ENCODE data around the gene DGKI. TPM values are rescaled to one million over a fixed set of nuclear protein-coding genes. Genes with fewer than 3 reads are reported as not detected.

The DGKI gene
- total and polyA plus RNA-seq, 4 donors: 0.01 to 0.37 (median 0.31) TPM

DNA sequence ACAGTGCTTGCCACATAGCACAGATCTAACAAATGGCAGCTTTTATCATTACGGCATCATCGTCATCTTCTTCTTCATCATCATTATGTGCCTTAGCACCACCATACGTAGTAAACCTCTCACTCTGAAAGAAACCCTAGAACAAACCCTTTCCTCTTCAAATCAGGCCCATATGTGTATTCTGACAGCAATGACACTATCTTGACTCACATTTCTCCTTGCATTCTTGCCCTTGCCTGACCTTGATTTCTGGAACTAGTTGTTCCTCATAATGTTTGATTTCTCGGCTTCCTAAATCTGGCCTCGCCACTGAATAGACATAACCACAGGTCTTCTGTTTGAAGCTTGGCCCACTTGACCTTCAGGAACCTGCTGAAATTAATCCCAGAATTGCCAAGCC lies 115.3 kb downstream of the DGKI start:
- TF ChIP-seq RAD21 (IDR thresholded peaks at IDR 0.05): no peak
- Histone ChIP-seq H3K4me3 (ENCODE audit: low read depth in 1 of 3, low read length in 3 of 3) (no peak overlapping the region), H3K4me1 (ENCODE audit: control insufficient read depth in 4 of 4, insufficient read depth in 4 of 4, low read length in 3 of 4) (no peaks in the 10 kb centered on the region), H3K9ac (ENCODE audit: low read depth in 1 of 2, low read length in 2 of 2) (no peak overlapping the region), H3K9me3 (ENCODE audit: control insufficient read depth in 4 of 4, low read length in 3 of 4) (no peaks in the 10 kb centered on the region), H3K27me3 (ENCODE audit: control insufficient read depth in 4 of 4, insufficient read depth in 4 of 4, low read length in 3 of 4) (peaks cover 0 to 2% (median 0%) of the 10 kb centered on the region in 4 donors), H3K36me3 (ENCODE audit: control insufficient read depth in 4 of 4, insufficient read depth in 3 of 4, low read depth in 1 of 4, low read length in 3 of 4) (no peaks in the 10 kb centered on the region), H3K27ac (ENCODE audit: low read depth in 1 of 2, low read length in 2 of 2) (no peak overlapping the region)
- no peak for DNase-seq (ENCODE audit: low spot score)
- 83% methylated on average over 5 of the region's 5 CpGs for WGBS

DNA sequence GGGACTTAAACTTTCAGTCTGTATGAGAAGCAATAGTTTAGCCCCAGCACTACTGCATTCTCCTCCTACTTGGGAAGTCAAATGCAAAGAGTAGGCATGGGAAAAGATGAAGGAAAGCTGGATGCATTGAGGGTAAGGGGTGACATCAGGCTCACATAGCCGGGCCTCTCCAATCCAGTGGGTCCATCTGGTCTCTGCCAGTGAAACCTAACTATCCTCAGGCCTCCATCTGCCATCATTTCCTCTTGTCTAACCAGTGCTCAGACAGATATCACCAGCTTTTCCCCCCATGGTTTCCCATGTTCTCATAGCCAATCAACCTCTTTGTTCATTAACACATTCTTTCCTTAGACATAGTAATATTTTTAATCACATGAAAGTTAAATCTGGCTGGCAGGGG lies 118.3 kb downstream of the DGKI start:
- 84% methylated on average over 1 of the region's 1 CpG for WGBS
- DNase-seq (ENCODE audit: low spot score): no peak

DNA sequence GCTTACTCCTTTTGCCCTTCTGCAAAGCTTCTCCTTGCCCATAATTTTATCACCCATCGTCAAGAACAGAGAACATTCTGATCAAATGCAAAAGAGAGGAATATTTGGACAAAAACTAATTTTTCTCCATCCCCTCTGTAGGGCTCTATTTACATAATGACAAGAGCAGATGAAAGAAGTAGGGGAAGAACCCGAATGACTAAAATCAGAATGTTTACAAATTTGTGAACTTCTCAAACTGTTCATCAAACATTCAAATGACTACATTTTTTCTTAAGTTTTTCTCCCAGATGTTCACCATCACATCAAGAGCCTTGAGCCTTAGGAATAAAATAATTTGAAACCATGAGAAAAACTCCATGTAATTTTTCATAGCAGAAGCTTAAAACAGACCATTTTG lies 119.4 kb downstream of the DGKI start:
- Histone ChIP-seq H3K36me3 (ENCODE audit: control insufficient read depth in 4 of 4, insufficient read depth in 3 of 4, low read depth in 1 of 4, low read length in 3 of 4) (no peaks in the 10 kb centered on the region), H3K27ac (ENCODE audit: low read depth in 1 of 2, low read length in 2 of 2) (no peak overlapping the region), H3K27me3 (ENCODE audit: control insufficient read depth in 4 of 4, insufficient read depth in 4 of 4, low read length in 3 of 4) (peaks cover 0 to 2% (median 0%) of the 10 kb centered on the region in 4 donors), H3K9ac (ENCODE audit: low read depth in 1 of 2, low read length in 2 of 2) (no peak overlapping the region), H3K4me1 (ENCODE audit: control insufficient read depth in 4 of 4, insufficient read depth in 4 of 4, low read length in 3 of 4) (no peaks in the 10 kb centered on the region), H3K9me3 (ENCODE audit: control insufficient read depth in 4 of 4, low read length in 3 of 4) (no peaks in the 10 kb centered on the region), H3K4me3 (ENCODE audit: low read depth in 1 of 3, low read length in 3 of 3) (no peak overlapping the region)
- 72% methylated on average over 2 of the region's 2 CpGs for WGBS
- DNase-seq (ENCODE audit: low spot score): no peak
- TF ChIP-seq, protein P1, sequence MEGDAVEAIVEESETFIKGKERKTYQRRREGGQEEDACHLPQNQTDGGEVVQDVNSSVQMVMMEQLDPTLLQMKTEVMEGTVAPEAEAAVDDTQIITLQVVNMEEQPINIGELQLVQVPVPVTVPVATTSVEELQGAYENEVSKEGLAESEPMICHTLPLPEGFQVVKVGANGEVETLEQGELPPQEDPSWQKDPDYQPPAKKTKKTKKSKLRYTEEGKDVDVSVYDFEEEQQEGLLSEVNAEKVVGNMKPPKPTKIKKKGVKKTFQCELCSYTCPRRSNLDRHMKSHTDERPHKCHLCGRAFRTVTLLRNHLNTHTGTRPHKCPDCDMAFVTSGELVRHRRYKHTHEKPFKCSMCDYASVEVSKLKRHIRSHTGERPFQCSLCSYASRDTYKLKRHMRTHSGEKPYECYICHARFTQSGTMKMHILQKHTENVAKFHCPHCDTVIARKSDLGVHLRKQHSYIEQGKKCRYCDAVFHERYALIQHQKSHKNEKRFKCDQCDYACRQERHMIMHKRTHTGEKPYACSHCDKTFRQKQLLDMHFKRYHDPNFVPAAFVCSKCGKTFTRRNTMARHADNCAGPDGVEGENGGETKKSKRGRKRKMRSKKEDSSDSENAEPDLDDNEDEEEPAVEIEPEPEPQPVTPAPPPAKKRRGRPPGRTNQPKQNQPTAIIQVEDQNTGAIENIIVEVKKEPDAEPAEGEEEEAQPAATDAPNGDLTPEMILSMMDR (IDR thresholded peaks at IDR 0.05; ENCODE audit: low read depth, low read length, missing input control): no peak
- TF ChIP-seq SP1 (IDR thresholded peaks at IDR 0.05) (no peak), FOXA1 (IDR thresholded peaks at IDR 0.05) (no peak), EGR1 (IDR thresholded peaks at IDR 0.05; ENCODE audit: low read depth in 2 of 2) (no peak), HNF4A (conservative IDR thresholded peaks at IDR 0.05) (no peak), TAF1 (conservative IDR thresholded peaks at IDR 0.05) (no peak), GABPA (IDR thresholded peaks at IDR 0.05 in 1 of 2, conservative IDR thresholded peaks at IDR 0.05 in 1 of 2) (no peak)
- TF ChIP-seq, protein P2, sequence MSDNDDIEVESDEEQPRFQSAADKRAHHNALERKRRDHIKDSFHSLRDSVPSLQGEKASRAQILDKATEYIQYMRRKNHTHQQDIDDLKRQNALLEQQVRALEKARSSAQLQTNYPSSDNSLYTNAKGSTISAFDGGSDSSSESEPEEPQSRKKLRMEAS (IDR thresholded peaks at IDR 0.05): no peak
- TF ChIP-seq, protein P3, sequence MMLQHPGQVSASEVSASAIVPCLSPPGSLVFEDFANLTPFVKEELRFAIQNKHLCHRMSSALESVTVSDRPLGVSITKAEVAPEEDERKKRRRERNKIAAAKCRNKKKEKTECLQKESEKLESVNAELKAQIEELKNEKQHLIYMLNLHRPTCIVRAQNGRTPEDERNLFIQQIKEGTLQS (IDR thresholded peaks at IDR 0.05): no peak

More for the DNA sequence above, 118.3 kb downstream of the DGKI start:
- no peak overlapping the region for H3K4me3 ChIP-seq (ENCODE audit: low read depth in 1 of 3, low read length in 3 of 3)
- no peaks in the 10 kb centered on the region for H3K9me3 ChIP-seq (ENCODE audit: control insufficient read depth in 4 of 4, low read length in 3 of 4)
- TF ChIP-seq, protein P1 (IDR thresholded peaks at IDR 0.05; ENCODE audit: low read depth, low read length, missing input control): no peak
- TF ChIP-seq, protein P4, sequence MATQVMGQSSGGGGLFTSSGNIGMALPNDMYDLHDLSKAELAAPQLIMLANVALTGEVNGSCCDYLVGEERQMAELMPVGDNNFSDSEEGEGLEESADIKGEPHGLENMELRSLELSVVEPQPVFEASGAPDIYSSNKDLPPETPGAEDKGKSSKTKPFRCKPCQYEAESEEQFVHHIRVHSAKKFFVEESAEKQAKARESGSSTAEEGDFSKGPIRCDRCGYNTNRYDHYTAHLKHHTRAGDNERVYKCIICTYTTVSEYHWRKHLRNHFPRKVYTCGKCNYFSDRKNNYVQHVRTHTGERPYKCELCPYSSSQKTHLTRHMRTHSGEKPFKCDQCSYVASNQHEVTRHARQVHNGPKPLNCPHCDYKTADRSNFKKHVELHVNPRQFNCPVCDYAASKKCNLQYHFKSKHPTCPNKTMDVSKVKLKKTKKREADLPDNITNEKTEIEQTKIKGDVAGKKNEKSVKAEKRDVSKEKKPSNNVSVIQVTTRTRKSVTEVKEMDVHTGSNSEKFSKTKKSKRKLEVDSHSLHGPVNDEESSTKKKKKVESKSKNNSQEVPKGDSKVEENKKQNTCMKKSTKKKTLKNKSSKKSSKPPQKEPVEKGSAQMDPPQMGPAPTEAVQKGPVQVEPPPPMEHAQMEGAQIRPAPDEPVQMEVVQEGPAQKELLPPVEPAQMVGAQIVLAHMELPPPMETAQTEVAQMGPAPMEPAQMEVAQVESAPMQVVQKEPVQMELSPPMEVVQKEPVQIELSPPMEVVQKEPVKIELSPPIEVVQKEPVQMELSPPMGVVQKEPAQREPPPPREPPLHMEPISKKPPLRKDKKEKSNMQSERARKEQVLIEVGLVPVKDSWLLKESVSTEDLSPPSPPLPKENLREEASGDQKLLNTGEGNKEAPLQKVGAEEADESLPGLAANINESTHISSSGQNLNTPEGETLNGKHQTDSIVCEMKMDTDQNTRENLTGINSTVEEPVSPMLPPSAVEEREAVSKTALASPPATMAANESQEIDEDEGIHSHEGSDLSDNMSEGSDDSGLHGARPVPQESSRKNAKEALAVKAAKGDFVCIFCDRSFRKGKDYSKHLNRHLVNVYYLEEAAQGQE (IDR thresholded peaks at IDR 0.05): no peak
- TF ChIP-seq EGR1 (IDR thresholded peaks at IDR 0.05; ENCODE audit: low read depth in 2 of 2): no peak
- no peak for TF ChIP-seq SP1 (IDR thresholded peaks at IDR 0.05)
- no peak for TF ChIP-seq TAF1 (conservative IDR thresholded peaks at IDR 0.05)
- no peak for TF ChIP-seq NR2F2 (IDR thresholded peaks at IDR 0.05)
- TF ChIP-seq, protein P3 (IDR thresholded peaks at IDR 0.05): no peak
- no peak for TF ChIP-seq RXRA (IDR thresholded peaks at IDR 0.05)
- TF ChIP-seq JUND (IDR thresholded peaks at IDR 0.05): no peak
- peaks cover 0 to 2% (median 0%) of the 10 kb centered on the region in 4 donors for H3K27me3 ChIP-seq (ENCODE audit: control insufficient read depth in 4 of 4, insufficient read depth in 4 of 4, low read length in 3 of 4)
- H3K36me3 ChIP-seq (ENCODE audit: control insufficient read depth in 4 of 4, insufficient read depth in 3 of 4, low read depth in 1 of 4, low read length in 3 of 4): no peaks in the 10 kb centered on the region
- H3K9ac ChIP-seq (ENCODE audit: low read depth in 1 of 2, low read length in 2 of 2): no peak overlapping the region
- no peaks in the 10 kb centered on the region for H3K4me1 ChIP-seq (ENCODE audit: control insufficient read depth in 4 of 4, insufficient read depth in 4 of 4, low read length in 3 of 4)
- no peak overlapping the region for H3K27ac ChIP-seq (ENCODE audit: low read depth in 1 of 2, low read length in 2 of 2)
